GM21423 (cell line): ENCODE results near the gene NCR2.
A peak's percentile ranks its signal among the peaks of the same experiment; 100 is the strongest.
"Not testable (repeated sequence)": the region's sequence is repeated elsewhere in the genome, so short reads cannot be mapped to it uniquely, and the experiment has no call there.

ENCODE experiments used
- ATAC-seq: cut with Tn5 transposase; IDR thresholded peaks from one replicate; pipeline ENCODE4 v1.9.1; 2021; ENCODE audit warnings: mild to moderate bottlenecking, moderate library complexity; ENCODE audit not compliant: unreplicated experiment

The NCR2 gene, protein sequence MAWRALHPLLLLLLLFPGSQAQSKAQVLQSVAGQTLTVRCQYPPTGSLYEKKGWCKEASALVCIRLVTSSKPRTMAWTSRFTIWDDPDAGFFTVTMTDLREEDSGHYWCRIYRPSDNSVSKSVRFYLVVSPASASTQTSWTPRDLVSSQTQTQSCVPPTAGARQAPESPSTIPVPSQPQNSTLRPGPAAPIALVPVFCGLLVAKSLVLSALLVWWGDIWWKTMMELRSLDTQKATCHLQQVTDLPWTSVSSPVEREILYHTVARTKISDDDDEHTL

GRCh38 chr6:41335296-41335695 lies at the start of gene NCR2:
Gene NCR2, plus strand, starts transcription at chr6:41335608. Its CDS starts 269 bp downstream, at chr6:41335877.
- ATAC-seq: no peak

GRCh38 chr6:41286544-41287346 lies 48.7 kb upstream of the NCR2 start, which contains the start of gene TREM1:
Gene TREM1, minus strand, starts transcription at chr6:41286682. Its CDS starts 27 bp downstream, at chr6:41286655.
- no peak for ATAC-seq

DNA sequence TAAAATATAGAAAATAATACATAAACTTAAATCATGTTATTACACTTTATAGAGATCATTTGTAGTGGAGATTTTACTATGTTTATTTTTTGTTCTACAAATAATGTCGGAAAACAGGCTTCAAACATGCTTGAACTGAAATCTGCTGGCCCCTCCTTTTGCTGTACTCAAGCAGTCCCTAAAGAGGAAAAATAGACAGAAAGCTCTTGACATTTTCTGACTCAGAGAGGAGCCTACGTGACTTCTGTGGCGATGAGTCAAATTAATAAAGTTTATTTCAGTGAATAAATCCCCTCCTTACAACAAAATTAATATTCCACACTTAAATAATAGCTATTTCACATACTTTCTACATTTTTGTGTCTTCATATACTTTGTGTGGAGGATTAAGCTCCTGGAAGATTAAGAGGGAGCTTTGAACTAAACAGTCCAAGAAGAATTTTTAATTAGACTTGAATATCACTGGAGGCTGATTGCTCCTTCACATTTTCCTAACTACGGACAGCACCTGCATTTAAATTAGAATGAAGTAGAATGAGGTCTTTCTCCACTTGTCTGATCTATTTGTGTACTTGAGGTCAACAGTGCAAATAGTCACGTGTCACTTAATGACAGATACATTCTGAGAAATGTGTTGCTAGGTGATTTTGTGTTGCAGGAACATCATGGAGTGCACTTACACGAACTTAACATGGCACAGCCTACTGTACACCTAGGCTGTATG lies 47.2 kb upstream of the NCR2 start:
- no peak for ATAC-seq

- ATAC-seq: no peak
Observed at GRCh38 chr6:41288754-41289129, 46.7 kb upstream of the NCR2 start.

DNA sequence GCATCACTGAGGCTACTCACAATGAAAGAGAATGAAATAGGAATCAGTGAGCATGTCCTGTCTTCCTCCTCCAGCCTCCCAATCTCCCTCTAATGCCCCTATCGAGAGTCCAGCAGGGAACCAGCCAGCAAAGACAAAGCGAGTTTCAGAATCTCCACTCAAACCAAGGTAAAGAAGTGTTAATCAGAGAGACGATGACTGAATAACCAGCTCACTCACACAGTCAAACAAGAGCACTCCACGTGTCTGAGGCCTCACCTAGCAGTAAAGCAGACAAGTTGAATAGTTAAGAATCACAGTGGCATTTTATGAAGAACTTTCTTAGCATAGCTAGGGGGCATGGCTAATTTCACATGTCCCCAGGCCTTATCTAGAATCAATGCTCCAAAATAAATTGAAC lies 45.6 kb upstream of the NCR2 start:
- no peak for ATAC-seq

DNA sequence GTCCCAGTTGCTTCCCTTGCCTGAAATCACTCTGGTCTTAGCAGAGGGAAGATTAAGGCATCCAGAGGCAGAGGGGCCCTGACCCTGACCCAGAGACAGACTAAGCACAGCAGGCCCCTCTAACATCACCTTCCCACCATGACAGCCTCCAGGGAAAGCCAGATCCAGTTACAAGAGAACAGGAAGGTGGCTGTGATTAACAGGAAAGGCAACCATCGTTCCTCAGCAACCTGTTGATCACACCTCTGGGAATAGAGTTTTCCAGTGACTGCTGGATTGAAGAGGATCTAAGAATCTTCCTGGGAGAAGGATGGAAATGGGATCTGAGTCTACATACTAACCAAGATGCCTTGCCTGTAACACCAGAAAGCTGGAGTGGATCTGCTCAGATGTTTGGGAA lies 43.7 kb upstream of the NCR2 start:
- ATAC-seq: no peak

DNA sequence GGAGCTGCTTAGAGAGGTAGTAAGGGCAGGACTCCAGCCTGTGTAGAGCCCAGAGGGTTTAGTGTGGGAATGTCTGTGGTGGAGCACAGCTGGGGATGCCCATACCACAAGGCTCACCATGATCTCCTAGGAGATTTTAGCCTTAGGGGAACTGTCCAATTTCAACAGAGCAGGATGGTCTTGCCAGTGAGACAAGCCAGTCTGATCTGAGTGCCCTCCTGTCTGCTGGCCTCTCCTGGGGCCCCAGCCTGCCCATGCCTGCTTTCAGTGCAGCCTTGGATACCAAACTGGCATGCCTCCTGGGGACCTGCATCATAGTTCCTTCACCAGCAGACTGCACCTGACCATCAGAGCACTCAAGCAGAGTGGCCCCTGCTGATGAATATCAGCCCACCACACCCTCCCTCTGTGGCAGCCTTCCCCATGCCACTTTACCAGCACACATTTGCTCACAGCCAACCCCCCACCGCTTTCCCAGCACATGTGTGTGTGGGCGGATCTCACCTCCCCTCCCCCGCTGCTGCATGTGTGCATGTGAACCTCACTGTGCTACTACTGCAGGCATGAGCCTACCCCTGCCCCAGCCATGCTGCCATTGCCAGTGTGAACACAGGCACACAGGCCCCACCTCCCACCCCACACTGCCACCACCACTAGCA lies 41.1 kb upstream of the NCR2 start:
- ATAC-seq: no peak

DNA sequence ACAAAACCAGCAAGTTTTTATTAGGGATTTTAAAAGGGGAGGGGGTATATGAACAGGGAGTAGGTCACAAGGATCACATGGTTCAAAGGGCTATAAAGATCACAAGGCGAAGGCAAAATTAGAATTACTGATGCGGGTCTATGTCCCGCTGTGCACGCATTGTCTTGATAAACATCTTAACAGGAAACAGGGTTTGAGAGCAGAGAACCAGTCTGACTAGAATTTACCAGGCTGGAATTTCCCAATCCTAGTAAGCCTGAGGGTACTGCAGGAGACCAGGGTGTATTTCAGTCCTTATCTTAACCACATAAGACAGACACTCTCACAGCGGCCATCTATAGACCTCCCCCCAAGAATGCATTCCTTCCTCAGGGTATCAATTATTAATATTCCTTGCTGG lies 38.2 kb upstream of the NCR2 start:
- not testable (repeated sequence) for ATAC-seq

DNA sequence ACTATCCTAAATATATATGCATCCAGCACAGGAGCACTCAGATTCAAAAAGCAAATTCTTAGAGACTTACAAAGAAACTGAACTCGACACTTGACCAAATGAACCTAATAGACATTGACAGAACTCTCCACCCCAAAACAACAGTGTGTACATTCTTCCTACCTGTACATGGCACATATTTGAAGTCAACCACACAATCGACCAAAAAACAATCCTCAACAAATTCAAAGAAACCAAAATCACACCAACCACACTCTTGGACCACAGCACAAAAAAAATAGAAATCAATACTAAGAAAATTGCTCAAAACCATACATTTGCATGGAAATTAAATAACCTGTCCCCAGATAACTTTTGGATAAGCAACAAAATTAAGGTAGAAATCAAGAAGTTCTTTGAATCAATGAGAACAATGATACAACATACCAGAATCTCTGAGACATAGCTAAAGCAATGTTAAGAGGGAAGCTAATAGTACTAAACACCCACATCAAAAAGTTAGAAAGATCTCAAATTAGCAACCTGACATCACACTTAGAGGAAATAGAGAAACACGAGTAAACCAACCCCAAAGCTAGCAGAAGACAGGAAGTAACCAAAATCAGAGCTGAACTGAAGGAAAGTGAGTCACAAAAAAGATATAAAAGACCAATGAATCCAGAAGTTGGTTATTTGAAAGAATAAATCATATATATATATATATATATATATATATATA lies 36.5 kb upstream of the NCR2 start:
- no peak for ATAC-seq

- ATAC-seq: no peak
Observed at GRCh38 chr6:41302638-41303037, 32.8 kb upstream of the NCR2 start.

- ATAC-seq: no peak
Observed at GRCh38 chr6:41306187-41306854, 29.1 kb upstream of the NCR2 start.

DNA sequence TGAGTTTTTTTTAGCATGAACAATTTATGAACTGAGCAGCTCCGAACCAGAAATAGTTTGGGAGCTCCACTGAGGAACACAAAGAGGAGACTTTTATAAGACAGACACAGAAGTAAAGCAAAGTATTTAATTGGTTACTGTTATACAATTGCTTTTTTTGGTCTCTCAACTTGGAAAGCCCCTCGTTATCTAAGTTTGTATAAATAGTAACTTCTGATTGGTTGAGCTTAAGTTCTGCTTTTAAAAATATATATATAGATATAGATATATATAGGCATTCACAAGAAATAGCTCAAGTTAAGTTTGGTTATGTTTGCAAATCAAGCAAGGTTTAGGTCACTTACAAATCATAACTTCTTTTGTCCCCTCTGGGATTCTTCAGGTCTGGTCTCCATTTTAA lies 20.2 kb upstream of the NCR2 start:
- ATAC-seq: no peak

GRCh38 chr6:41315943-41316620 lies 19.3 kb upstream of the NCR2 start:
- no peak for ATAC-seq

- ATAC-seq: no peak
Observed at GRCh38 chr6:41318261-41318653, 17.2 kb upstream of the NCR2 start.

- ATAC-seq: peak; percentile 87
Observed at GRCh38 chr6:41318654-41319565, 16.5 kb upstream of the NCR2 start.

DNA sequence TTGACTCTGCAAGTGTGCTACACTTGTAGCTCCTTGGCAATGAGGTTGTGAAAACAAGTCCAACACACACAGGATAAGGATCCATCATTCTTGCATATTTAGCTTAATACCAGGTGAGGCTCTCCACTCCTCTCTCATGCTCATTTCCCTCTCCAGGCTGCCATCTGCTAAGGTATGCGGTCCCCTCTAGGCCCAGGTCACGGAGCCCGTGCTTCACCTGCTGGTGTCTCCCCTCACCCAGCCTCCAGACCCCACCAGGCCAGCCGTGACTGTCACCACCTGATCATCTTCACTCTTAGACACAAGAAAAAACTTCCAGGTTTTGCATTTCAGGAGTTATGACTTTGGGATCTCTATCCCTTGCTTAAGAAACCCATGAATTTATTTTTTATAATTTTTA lies 14.2 kb upstream of the NCR2 start:
- ATAC-seq: no peak

DNA sequence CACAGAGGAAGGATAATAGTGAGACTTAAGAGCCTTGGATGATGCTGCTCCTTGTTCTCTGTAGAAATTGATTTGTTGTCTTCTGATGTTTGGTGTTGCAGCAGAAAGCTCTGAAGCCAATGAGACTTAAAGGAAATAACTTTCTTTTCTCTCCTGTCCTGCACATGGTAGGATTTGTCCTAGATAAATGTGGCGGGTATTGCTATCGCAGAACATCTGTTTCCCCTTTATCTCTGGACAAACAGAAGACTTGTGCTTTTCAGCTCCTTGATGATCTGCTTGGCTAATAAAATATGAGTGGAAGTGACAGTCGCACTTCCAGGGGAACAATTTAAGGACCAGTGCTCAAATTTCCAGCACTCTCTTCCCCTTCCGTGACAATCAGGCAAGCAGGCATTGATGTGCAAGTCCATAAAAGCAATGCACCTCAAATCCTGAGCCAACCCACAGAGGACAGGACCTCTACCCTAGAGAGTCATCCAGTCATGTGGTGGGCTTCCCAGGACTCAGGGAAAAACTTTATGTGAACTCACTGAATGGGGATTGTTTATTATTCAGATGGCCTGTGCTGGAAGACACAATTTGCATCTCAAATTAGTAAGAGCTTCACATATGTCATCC lies 9.9 kb upstream of the NCR2 start:
- no peak for ATAC-seq

GRCh38 chr6:41326092-41326491 lies 9.3 kb upstream of the NCR2 start:
- no peak for ATAC-seq
